PC-9 (cell line): ENCODE results near the gene TMBIM6.

Experiments used
- EZH2 ChIP-seq: fragments of 200-600 bp; sonication (generic); IDR thresholded peaks from 2 replicates; pipeline ENCODE4 v1.8.0; 2017; ENCODE audit warnings: antibody characterized with exemption, low read depth
- TF ChIP-seq, protein P1 (sequence below): fragments of 200-600 bp; sonication (generic); conservative IDR thresholded peaks from 2 replicates; pipeline ENCODE4 v1.6.1; 2017; ENCODE audit warnings: mixed run types, antibody characterized with exemption, mild to moderate bottlenecking, moderate library complexity

DNA sequence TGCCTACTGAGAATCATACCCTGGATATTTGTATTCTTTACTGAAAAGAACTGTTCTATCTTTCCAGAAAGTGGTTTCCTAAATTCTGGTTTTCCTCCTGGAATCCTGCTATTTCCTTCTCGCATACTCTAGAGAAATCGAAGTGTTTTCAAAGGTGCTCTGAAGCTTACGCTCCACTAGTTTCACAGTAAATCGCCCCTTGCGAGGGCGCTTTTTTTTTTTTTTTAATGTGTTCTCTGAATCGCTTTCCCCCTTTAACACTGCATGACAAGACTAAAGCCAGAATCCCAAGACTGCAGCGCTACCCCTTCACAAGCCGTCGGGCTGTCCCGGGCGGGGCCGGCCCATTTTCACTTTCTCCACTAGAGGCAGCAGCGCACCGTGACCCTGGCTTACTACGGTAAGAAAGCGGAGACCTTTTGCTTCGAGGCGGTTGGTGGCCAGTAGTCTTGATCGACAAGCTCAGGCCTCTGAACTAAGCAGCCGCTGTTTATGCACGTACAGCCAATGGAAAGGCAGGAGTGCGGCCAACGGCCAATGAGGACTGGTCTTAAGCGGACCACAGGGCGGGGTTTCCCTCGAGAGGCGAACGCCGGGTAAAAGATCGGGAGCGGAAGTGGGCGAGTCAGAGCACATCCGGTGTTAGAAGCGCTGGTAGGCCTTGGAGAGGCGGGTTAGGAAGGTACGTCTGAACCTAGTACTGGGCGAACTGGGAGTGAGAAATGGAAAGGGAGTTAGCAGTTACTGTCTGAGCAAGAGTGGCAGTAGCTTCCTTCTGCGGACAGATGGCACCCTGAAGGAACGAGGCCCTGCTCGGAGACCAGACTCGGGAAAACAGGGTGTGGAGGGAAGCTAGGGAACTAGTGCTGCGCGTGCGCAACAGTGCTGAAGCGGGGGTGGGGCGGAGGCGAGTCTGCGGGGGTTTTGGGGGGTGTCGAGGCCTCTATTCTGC lies at the start of gene TMBIM6:
- TF ChIP-seq, protein P1, sequence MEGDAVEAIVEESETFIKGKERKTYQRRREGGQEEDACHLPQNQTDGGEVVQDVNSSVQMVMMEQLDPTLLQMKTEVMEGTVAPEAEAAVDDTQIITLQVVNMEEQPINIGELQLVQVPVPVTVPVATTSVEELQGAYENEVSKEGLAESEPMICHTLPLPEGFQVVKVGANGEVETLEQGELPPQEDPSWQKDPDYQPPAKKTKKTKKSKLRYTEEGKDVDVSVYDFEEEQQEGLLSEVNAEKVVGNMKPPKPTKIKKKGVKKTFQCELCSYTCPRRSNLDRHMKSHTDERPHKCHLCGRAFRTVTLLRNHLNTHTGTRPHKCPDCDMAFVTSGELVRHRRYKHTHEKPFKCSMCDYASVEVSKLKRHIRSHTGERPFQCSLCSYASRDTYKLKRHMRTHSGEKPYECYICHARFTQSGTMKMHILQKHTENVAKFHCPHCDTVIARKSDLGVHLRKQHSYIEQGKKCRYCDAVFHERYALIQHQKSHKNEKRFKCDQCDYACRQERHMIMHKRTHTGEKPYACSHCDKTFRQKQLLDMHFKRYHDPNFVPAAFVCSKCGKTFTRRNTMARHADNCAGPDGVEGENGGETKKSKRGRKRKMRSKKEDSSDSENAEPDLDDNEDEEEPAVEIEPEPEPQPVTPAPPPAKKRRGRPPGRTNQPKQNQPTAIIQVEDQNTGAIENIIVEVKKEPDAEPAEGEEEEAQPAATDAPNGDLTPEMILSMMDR, result peak; percentile 92
- no peak for TF ChIP-seq EZH2
